Neural crest cell (in vitro differentiated cells): ENCODE measurements around the gene CKAP2. TPM values are rescaled to one million over a fixed set of nuclear protein-coding genes. Genes with fewer than 3 reads are reported as not detected.
"Not testable (repeated sequence)": the region's sequence is repeated elsewhere in the genome, so short reads cannot be mapped to it uniquely, and the experiment has no call there.

ENCODE experiments used
- DNase-seq: peaks from one replicate; pipeline ENCODE4 v3.0.0; 2021; ENCODE audit warnings: low read depth, mixed read lengths, low spot score
- H3K27ac Mint-ChIP-seq: one replicate; pipeline ENCODE4 v1.8.0; 2021; ENCODE audit warnings: mild to moderate bottlenecking, mixed read lengths; ENCODE audit not compliant: unreplicated experiment
- H3K27me3 Mint-ChIP-seq: 2 replicates; pipeline ENCODE4 v1.8.0; 2021; ENCODE audit warnings: low read depth, mild to moderate bottlenecking, mixed read lengths
- H3K36me3 Mint-ChIP-seq: 2 replicates; pipeline ENCODE4 v1.8.0; 2021; ENCODE audit warnings: low read depth, mild to moderate bottlenecking, mixed read lengths
- H3K4me1 Mint-ChIP-seq: 2 replicates; pipeline ENCODE4 v1.8.0; 2021; ENCODE audit warnings: mixed read lengths
- H3K4me3 Mint-ChIP-seq: one replicate; pipeline ENCODE4 v1.8.0; 2021; ENCODE audit warnings: mild to moderate bottlenecking, mixed read lengths
- H3K9me3 Mint-ChIP-seq: 2 replicates; pipeline ENCODE4 v1.8.0; 2021; ENCODE audit warnings: mixed read lengths
- total RNA-seq: library from RNA; stranded (reverse); gene quantifications from 2 replicates; pipeline ENCODE4 v1.2.1, GENCODE V29; 2021

CKAP2 gene
- total RNA-seq, 1 donor from 2014 or later = 119 TPM

DNA sequence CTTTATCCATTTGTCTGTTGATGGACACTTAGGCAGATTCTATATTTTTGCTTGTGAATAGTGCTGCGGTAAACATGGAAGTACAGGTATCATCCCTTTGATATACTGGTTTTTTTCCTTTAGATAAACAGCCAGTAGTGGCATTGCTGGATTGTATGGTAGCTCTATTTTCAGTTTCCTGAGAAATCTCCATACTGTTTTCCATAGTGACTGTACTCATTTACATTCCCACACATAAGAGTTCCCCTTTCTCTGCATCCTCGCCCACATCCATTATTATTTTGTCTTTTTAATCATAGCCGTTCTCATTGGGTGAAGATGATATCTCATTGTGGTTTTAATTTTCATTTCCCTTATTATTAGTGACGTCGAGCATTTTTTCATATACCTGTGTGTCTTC is 35.7 kb downstream of the CKAP2 start:
- DNase-seq, H3K27ac Mint-ChIP-seq, H3K4me1 Mint-ChIP-seq, H3K27me3 Mint-ChIP-seq, H3K36me3 Mint-ChIP-seq, H3K4me3 Mint-ChIP-seq, H3K9me3 Mint-ChIP-seq: not testable (repeated sequence)

DNA sequence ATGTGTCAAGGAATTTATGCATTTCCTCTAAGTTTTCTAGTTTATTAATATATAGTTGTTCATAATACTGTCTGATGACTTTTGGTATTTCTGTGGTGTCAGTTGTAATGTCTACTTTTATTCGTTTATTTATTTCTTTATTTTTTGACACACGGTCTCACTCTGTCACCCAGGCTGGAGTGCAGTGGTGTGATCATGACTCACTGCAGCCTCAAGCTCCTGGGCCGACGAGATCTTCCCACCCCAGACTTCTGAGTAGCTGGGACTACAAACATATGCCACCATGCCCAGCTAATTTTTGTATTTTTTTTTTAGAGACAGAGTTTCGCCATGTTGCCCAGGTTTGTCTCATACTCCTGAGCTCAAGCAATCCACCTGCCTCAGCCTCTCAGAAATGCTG is 39.0 kb downstream of the CKAP2 start:
- not testable (repeated sequence) for H3K27me3 Mint-ChIP-seq, DNase-seq, H3K4me1 Mint-ChIP-seq, H3K9me3 Mint-ChIP-seq, H3K36me3 Mint-ChIP-seq, H3K4me3 Mint-ChIP-seq, H3K27ac Mint-ChIP-seq

DNA sequence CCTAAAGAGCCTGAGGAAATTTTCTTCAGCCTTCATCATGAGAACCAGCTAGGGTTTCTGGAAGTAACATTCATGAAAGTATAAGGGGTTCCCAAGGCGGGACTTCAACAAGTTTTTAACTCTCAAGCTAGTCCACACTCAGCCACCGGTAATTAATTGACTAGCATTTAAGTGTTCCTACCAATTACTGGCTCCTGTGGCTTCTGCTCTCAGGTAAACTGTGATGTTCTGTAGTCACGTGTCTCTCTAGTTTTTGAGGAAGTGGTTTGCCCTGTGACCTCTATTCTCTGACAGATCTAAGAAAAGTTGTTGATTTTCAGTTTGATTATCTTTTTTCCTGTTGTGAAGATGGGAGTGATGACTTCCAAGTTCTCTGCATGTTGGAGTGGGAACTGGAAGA is 42.7 kb downstream of the CKAP2 start:
- not testable (repeated sequence) for H3K9me3 Mint-ChIP-seq

DNA sequence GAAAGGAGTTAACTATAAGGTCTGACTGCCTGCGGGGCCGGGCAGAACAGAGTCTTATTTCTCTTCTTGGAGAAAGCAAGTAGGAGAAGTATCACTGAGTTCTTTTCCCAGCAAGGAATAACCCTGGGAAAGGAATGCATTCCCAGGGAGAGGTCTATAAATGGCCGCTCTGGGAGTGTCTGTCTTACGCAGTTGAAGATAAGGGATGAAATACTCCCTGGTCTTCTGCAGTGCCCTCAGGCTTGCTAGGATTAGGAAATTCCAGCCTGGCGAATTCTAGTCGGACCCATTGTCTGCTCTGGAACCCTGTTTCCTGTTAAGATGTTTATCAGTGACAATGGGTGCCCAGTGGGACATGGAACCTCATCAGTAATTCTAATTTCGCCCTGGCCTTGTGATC is 47.0 kb downstream of the CKAP2 start:
- H3K9me3 Mint-ChIP-seq, H3K4me1 Mint-ChIP-seq, H3K27me3 Mint-ChIP-seq, H3K27ac Mint-ChIP-seq, H3K36me3 Mint-ChIP-seq, DNase-seq, H3K4me3 Mint-ChIP-seq: not testable (repeated sequence)

More for the DNA sequence above, 42.7 kb downstream of the CKAP2 start:
- not testable (repeated sequence) for H3K27me3 Mint-ChIP-seq, H3K27ac Mint-ChIP-seq, H3K36me3 Mint-ChIP-seq, DNase-seq, H3K4me1 Mint-ChIP-seq, H3K4me3 Mint-ChIP-seq

DNA sequence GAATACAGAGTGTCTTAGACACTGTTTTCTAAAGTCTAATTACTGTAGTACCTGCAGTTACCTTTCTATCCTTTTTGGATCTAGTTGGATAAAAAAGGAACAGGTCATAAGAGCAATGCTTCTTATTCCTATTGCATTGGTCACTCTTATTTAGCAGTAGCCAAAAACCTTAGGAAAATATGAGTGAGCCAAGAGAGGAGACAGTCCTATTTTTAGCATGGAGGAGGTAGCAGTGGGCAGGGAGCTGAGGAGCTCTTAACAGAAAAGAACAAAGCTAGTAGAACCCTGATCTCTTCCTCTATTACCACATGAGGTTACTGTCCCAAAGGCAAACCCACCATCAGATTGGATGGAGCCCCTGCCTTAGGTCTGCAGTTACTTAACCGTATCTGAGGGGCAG is 50.6 kb downstream of the CKAP2 start:
- DNase-seq, H3K27me3 Mint-ChIP-seq, H3K27ac Mint-ChIP-seq, H3K4me1 Mint-ChIP-seq, H3K36me3 Mint-ChIP-seq, H3K4me3 Mint-ChIP-seq, H3K9me3 Mint-ChIP-seq: not testable (repeated sequence)

DNA sequence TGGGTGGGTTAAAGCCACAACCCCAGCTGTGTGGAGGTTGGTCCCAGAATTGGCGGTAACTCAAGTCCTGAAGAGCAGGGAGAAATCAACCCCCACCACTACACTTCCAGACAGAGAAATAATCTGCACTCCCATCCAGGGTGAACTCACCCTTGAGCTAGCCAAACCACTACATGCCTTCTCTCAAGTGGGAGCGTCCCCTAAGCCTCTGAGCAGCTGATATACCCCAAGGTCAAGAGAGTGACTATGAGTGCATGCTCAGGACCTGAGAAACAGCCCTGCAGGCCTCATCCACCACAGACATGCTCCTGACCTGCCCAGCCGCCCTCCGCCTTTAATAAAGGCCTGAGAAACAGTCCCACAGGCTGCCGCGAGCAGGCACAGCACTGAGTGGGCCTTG is 54.3 kb downstream of the CKAP2 start:
- H3K4me3 Mint-ChIP-seq, H3K9me3 Mint-ChIP-seq, H3K27me3 Mint-ChIP-seq, H3K36me3 Mint-ChIP-seq, H3K27ac Mint-ChIP-seq, H3K4me1 Mint-ChIP-seq, DNase-seq: not testable (repeated sequence)

DNA sequence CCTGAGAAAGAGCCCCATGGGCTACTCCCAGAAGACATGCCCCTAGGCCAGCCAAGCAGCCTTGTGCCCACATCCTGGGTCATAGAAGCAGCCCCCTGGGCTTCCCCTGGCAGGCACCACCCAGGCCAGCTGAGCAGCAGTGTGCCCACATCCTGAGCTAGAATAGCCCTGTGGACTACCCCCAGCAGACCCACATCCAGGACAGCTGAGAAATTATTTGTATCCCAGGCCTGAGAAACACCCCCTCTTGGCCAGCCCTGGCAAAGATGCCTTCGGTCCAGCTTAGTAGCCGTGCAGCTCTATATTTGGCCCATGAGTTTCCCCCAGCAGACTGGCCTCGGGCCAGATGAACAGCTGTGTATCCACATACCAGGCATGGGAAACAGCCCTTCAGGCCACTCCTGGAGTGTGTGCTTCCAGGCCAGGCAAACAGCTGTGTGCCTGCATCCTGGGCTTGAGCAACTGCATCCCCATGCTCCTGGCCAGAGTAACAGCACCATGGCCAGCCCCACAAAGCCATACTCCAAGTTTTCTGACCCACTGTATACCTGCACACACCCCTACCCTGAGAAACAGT is 55.0 kb downstream of the CKAP2 start:
- not testable (repeated sequence) for H3K36me3 Mint-ChIP-seq, H3K4me1 Mint-ChIP-seq, H3K27me3 Mint-ChIP-seq, H3K9me3 Mint-ChIP-seq, DNase-seq, H3K4me3 Mint-ChIP-seq, H3K27ac Mint-ChIP-seq

DNA sequence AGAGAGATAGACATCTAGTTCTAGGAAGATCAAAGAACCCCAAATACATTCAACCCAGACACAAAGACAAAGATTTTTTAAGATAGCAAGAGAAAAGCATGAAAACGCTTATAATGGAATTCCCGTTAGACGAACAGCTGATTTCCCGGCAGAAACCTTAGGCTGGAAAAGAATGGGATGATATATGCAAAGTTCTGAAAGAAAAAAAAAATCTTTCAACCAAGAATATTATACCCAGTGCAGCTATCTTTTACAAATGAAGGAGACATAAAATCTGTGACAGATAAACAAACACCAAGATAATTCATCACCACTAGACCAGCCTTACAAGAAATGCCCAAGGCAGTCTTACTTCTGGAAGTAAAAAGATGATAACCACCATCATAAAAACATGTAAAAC is 56.3 kb downstream of the CKAP2 start:
- H3K9me3 Mint-ChIP-seq, H3K27me3 Mint-ChIP-seq, H3K36me3 Mint-ChIP-seq, H3K4me3 Mint-ChIP-seq, DNase-seq, H3K4me1 Mint-ChIP-seq, H3K27ac Mint-ChIP-seq: not testable (repeated sequence)

DNA sequence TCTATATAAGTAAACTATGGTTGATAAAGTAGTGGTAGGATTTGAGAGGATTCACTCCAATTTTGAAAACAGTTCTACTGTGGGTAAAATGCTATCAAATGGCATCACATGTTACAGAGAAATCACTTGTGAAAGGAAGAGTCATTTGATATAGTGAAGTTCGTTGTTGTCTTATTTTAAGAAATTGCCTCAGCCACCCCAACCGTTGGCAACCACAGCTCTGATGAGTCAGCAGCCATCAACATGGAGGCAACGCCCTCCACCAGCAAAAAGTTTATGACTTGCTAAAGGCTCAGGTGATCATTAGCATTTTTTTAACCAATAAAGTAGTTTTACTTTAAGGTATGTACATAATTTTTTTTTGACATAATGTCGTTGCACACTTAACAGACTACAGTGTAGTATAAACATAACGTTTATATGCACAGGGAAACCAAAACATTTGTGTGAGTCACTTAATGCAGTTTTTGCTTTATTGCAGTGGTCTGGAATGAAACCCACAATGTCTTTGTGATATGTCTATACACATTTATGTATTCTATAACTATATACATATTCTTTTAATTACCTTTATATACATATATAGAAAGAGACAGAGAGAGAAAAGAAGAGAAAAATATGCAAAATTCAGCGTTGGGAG is 58.8 kb downstream of the CKAP2 start:
- not testable (repeated sequence) for DNase-seq, H3K27me3 Mint-ChIP-seq, H3K4me1 Mint-ChIP-seq, H3K36me3 Mint-ChIP-seq, H3K27ac Mint-ChIP-seq, H3K9me3 Mint-ChIP-seq, H3K4me3 Mint-ChIP-seq

DNA sequence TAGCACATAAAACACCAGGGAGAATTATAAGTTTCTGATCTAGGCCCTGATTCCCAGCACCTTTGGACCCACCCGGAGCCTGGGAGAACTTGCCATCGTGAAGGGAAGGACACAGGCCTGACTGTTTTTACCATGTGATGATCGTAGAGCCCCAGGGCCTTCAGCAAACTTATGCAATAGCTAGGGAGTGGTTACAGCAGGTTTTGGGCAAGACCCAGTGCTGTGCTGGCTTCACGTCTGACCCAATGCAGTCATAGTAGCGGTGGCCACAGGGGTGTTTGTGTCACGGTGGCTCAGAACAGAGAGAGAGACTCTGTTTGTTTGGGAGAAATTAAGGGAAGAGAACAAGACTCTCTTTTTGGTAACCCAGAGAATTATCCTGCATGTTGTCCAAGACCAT is 68.0 kb downstream of the CKAP2 start:
- H3K4me3 Mint-ChIP-seq, H3K4me1 Mint-ChIP-seq, DNase-seq, H3K27me3 Mint-ChIP-seq, H3K36me3 Mint-ChIP-seq, H3K27ac Mint-ChIP-seq, H3K9me3 Mint-ChIP-seq: not testable (repeated sequence)

Other genes with a start within 250 kb of the CKAP2 start
- gene THSD1, start 49.3 kb upstream of the CKAP2 start, total RNA-seq = 0.75 and 1.1 TPM in 2 replicates
- gene VPS36, start 4.8 kb upstream of the CKAP2 start, total RNA-seq = 33.6 and 37.1 TPM in 2 replicates
- 13.8 and 14.3 TPM in 2 replicates for gene HNRNPA1L2, start 187.0 kb downstream of the CKAP2 start, total RNA-seq
- 74.0 and 75.2 TPM in 2 replicates for gene SUGT1, start 197.4 kb downstream of the CKAP2 start, total RNA-seq